GM21390 (cell line): Measurements from ENCODE around the gene KSR2.
"Not testable (repeated sequence)": the region's sequence is repeated elsewhere in the genome, so short reads cannot be mapped to it uniquely, and the experiment has no call there.

Experiments used
- ATAC-seq: cut with Tn5 transposase; IDR thresholded peaks from one replicate; pipeline ENCODE4 v1.9.1; 2021; ENCODE audit not compliant: unreplicated experiment

KSR2 gene

DNA sequence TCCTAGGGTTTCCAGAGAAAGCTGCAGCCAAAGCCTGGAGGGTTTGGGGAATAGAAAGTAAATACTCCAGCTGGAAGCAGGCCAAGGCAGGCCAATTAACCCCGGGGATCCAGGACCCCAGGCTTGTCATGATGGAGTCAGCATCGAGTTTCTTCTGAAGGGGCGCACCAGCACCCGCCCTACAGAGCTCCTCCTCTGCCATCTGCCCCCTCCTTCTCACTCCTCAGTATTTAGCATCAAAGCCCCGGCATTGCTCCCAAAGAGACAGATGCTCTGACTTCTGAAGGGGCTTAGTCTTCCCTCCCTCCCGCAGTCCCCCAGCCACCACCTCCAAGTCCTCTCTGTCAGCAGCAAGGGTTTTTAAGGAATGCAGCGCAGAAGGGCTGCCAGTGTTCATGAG lies 322.3 kb downstream of the KSR2 start:
- ATAC-seq, result no peak

DNA sequence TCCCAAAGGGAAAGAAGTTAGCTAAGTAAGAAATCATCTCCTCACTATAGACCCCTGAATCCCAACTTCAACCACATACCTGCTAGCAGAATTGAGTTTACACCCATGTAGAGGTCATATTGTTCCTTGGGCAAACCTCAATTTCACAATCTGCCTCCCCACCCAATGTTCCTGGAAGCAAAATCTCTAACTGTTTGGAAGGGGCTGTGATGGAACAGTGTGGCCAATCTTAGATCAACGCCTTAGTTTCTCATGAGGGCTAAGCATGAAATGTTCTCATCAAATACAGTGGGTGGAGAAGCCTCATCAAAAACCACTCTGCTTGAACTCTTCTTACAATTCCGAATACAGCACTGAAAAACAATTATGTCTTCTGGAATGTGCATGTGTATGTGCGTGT lies 323.3 kb downstream of the KSR2 start:
- no peak for ATAC-seq

DNA sequence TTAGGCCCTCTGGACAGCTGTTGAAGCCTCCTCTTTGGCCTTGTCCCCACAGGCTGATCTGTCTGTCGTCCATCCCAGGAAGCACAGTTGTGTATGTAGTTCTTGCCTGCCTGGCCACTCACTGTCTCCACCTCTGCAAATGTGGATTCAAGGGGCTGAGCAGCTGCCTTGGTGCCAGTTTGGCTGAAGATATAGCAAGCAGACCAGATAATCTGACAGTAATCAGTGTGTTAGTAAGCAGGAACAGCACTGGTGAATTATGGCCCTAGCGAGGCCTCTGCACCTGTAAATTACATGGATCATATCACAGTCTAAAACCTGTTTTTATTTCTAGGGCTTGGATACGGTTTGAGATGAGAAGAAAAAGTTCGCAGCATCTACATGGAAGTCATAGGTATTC lies 324.8 kb downstream of the KSR2 start:
- no peak for ATAC-seq

DNA sequence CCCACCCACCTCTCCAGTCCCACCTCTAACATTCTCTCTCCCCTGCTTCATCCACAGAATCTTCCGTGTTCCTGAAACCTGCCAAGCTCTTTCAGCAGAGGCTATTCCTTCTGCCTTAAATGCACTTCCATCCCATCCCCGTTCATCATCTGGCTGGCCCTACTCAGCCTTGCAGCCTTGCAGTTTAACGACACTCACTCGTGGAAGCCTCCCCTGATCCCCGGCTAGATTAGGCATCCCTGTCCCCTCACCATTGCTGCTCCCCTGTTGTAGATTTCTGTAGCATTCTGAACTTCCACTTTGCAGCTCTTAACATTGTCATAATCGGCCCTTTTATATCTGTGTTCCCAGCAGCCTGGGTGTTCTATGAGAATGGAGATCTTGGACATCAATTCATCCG lies 326.9 kb downstream of the KSR2 start:
- ATAC-seq, result no peak

DNA sequence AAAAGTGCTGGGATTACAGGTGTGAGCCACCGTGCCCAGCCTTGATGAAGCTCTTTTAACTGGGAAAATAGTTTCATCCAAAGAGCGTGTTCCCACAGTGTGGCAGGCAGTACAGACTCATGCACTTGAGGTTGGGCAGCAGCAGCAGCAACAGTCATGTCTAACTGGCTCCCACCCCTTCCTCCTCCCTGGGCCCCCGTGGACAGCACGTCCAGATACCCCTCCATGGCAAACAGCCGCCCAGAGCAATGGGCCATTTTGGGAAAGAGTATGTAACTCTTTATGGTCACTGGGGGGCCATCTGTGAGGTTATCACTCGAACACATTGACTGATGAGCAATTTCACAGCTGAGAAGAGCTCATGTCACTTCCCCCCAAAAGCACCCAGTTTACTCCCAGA lies 328.3 kb downstream of the KSR2 start:
- ATAC-seq, result no peak

DNA sequence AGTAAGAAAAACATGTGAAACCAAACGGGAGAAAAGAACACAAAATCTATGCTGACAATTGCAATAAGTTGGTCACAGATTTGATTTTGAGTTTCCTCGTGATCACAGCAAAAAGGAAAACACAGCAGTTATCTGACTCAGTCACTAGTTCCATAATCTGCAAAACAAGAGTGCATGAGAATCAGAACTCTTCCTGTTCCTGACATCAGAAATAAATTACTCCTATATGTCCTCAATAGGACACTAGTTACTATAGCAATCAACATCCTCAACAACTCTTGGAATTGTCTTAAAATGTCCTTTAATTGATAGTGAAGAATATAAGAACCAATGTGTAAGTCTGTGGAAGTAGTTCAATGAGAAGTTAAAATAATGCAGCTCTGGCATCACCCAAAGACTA lies 339.3 kb downstream of the KSR2 start:
- ATAC-seq, result no peak

DNA sequence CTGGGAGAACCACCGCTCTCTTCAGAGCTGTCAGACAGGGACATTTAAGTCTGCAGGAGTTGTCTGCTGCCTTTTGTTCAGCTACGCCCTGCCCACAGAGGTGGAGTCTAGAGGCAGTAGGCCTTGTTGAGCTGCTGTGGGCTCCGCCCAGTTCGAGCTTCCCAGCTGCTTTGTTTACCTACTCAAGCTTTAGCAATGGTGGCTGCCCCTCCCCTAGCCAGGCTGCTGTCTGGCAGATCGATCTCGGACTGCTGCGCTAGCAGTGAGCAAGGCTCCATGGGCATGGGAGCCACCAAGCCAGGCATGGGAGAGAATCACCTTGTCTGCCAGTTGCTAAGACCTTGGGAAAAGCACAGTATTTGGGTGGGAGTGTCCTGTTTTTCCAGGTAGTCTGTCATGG lies 340.1 kb downstream of the KSR2 start:
- not testable (repeated sequence) for ATAC-seq

DNA sequence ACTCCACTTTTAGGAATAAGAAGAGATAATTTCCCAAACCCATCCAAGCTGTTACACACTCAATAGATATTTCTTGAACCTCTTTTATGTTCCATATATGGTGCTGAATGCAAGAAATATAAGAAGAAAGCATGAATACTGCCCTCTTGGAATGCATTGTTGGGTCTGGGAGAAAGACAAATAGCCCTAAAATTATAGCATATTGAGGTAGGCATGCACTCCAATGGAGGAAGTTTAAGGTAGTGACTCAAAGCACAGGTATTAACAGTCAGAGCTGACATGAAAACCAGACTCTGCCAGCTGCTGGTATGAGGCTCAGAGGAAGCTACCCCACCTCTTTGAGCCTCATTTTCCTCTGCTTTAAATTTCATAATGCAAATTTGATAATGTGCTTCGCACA lies 346.0 kb downstream of the KSR2 start:
- no peak for ATAC-seq

DNA sequence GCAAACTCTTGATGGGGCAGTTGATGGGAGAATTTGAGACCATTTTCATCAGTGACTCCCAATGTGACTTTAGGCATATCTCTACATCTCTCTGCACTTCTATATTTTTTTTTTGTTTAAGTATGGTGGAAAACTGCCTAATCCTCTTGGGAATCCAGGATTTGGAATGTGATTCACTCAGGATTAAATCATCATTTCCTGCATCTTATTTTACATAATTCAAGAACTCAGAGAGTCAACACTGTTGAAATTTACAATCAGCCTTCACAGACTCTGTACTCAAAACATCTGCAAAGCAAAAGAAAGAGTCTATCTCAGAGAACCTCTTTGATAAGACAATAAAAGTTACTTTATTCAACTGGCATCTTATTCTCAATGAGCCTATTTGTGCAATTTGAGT lies 346.7 kb downstream of the KSR2 start:
- no peak for ATAC-seq

DNA sequence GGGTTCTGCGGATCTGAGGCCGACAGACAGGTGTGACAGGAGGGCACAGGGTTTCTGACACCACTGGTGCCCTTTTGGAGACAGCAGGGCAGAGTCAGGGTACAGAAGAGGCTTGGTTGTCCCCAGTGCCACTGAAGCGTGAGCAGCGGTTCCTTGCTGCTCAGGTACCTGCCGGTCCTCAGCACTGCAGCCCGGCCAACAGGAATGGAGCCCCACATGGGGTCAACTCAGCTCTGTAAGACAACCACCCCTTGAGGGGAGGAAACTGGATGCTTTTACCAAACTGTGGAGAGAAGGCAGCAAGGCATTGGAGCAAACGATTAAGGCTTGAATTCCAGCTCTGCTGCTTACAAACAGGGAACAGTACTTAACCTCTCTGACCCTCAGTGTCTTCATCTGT lies 361.0 kb downstream of the KSR2 start:
- ATAC-seq, result no peak

DNA sequence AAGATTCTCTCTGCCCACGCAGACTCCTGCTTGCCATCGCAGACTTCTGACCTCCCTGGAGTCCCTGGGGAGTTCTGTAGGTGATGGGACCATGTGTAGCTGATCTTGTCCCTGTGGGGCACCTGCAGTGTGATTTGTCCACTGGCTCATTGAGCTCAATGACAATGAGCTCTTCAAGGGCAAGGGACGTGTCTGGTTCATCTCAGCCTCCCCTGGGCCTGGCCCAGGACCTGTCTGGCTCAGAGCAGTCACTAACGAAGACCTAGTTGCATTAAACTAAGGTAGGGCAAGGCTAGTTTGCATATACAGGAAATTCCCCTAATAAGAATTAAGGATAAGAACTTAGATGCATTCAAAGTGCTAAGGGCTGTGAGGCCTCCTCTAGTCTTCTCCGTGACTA lies 361.8 kb downstream of the KSR2 start:
- no peak for ATAC-seq

DNA sequence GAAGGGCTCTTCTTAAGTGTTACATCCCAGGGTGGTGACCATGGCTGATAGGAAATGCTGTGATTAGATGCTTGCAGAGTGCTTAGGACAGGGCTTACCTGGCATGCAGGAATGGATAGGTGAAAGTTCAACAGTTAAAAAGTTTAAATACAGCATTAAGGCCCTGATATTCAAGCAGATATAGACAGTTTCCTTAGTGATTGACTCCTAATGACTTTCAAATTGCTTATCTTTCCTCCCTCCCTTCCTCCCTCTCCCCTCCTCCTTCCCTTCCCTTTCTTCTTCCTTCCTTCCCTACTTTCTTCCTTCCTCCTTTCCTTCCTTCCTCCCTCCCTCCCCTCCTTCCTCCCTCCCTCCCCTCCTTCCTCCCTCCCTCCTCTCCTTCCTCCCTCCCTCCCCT lies 362.8 kb downstream of the KSR2 start:
- no peak for ATAC-seq

DNA sequence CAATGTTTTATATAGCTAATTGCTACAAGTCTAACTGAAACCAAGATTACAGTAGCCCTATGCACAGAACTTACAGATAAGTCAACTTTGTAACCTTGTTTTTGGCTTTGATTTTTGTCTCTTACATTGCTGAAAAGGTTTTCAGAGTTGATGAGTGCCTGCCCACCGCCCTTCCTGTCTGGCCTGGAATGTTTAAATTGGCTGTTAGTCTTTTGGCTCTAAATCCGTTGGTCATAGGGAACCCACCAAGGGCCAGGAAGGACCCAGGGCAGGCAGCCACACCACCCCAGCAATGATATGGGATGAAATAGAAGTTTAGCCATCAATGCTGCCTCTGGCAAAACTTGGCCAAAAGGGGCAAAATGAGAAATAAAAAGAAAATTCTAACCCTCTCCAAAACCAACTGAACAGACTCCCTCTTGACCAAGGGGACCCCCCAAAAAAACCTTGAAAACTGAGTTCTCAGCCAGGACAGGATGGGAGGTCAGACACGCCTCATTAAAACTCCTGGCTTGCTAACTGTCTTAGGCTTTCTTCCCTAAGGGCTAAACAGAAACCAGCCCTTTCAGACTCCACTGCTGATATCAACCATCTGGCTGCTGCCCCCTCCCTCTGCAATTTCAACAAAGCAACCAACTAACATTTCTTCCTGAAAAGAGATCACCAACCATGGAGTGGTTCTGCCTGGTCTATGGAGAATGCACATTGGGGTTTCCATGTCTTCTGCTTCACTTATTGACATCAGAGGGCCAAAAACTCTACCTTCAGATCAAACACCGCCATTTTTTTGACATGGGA lies 365.3 kb downstream of the KSR2 start:
- ATAC-seq, result no peak

DNA sequence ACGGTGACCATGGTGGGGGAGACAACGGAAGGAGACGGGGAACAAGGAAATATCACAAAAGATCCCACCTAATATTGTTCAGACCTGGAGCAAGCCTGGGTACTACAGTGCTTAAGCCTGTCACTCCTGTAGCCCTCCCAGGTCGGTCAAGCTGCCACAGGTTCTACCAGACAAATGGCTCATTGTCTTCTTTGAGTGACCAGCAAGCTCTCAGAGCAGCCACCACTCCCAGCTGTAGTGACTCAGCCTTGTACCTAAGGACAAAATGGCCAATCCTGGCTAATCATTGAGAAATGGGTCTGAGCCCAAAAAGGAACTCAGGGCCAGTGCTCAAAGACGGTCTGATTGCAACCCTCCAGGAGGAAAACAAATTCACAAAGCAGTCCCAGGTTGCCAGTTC lies 368.9 kb downstream of the KSR2 start:
- no peak for ATAC-seq

DNA sequence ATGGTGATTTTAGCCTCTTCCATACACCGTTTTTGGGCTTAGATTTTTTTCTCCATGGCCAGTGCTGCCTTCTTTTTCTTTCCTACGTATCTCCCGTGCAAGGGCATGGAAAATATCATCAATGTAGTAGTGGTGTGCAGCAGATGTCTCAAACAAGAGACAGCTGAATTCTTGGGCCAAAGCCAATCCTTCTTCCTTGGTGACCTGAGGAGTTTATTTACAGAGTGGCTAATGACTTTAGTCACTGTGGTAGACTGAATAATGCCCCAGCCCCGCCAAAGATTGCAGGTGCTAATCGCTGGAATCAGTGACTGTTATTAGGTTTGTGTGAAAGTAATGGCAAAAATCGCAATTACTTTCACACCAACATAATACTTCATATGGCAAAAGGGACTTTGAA lies 371.8 kb downstream of the KSR2 start:
- no peak for ATAC-seq

DNA sequence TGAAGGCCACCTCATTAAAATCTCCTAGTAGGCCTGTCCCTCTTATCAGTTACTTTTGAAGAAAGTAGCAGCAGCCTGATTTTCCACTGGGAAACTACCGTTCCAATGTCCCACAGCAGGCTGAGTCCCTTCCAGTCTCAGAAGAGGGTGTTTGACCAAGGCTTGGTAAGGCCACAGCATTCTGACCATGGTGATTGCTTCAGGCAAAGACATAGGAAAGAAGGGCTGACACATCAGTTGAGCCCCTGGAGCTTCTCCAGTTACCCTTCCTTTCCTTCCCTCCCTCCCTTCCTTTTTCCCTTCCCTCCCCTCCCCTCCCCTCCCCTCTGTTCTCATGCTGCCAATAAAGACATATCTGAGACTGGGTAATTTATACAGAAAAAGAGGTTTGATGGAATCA lies 373.0 kb downstream of the KSR2 start:
- ATAC-seq, result no peak

DNA sequence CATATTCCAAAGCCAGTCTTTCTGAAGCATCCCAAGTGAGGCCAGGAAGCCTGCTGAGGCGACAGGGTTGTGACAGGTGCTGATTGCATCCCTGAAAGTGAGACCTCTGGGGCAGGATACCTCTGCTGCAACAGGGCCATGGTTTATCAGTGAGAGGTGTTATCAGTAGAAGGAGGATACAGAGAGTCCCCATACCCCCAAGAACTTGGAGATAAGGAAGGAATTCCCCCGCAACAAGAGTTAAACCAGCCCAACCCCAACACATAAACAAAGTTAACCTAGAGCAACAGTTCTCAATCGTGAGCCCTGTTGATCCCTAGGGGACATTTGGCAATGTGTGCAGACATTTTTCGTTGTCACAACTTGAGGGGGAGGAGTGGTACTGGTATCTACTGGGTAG lies 374.3 kb downstream of the KSR2 start:
- ATAC-seq, result no peak

DNA sequence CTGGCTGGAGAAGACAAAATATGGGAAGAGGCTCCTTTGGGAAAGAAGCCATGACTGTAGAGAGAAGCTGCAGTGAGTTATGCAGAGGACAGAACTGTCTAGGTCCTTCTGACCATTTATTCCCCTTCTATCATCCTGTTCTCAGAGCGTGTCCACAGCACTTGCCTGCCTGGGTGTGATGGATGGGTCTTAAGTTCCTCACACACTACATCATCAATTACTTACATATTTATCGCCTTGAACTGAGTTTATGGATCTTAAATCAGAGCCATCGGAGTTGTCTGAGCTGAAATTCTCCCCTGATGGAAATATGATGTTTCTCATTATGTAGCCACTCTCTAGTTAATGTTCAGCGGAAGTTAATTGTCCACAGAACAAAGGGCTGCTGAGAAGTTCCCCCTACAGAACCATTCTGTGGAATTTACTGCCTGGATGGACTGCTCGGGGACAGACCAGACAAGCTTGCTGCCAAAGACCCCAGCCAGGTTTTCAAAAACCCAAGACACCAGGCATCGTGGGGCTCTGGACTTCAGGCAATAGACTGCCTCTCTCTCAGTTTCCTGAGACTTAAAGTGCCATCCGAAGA lies 374.9 kb downstream of the KSR2 start:
- ATAC-seq, result no peak

DNA sequence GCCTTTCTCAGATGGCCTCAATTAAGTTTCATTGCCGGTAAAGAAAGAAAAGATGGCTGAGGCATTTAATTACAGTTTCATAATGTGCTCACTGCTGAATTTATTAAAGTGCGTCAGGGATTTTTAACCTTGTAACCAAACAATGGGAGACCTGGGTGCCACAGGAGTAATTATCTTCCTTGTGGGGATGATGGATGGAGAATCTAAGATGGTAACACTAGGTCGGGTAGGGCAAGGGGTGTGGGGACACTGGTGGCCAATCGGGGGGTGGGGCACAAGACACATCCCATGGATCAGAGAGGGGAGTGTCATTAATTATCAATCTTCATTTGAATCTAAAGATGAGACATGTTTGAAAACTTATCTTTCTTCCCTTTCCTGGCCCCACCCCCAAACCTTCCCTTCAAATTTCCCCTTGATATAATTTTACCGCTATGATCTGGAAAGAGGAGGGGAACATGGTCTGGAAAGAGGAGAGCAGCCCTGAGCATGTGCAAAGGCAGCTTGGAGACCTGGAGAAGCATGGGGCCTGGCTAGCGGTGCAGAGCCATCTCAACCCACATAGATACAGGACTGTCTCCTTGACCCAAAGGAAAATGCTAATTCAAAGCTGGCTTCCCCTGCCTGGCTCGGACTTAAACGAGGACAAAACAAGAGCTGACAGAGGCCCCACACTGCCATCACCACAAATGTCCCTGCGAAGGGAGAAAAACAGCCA lies 376.0 kb downstream of the KSR2 start:
- ATAC-seq, result no peak

DNA sequence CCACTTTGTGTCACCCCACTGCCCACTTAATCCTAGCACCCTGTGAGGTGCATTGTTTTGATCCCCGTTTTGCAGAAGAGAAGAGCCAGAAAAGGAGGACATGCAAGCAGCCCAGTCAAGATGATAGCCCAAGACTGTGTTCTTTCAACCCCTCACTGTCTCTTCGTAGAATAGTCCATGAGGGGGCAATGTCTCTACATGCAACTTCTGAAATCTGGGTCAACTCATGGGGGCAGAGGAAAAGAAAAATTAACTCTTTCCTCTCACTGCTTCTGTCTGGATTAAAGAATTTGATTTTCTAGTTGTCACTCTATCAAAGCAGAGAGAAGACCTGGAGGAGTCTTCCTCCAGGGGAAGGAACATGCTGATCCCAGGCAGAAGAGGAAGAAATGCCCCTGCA lies 377.8 kb downstream of the KSR2 start:
- no peak for ATAC-seq

DNA sequence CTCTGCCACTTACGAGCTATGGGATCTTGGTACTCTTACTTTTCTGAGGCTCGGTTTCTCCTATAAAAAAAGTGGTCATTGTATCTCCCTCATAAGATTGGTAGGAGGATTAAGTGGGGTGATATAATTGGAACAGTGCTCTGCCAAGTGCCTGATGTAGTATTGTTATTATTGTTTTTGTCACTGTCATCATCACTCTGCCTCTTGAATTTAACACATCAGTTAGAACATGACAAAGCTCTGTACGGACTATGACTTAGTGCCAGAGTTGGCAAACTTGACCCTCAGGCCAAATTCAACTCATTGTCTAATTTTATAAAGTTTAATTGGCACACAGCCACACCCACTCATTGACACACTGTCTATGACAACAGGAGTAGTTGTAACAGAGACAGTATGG lies 378.4 kb downstream of the KSR2 start:
- ATAC-seq, result no peak

DNA sequence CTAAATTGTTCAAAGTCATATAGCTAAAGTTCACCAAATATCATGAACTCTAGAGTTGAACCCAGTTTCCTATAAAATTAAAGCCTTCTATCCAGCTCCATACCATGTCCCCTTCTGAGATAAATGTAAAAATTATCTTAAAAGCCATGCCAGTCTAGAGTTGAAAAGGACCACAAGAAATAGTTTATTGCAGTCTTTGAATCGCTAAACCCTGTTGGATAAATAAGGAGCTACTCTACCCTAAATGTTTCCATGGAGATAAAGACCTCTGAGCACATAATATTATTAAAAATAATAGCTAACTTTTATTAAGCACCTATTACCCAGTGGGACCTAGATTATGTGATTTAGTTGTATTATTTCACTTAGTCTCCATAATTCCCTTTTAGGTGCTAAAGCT lies 379.8 kb downstream of the KSR2 start:
- no peak for ATAC-seq
